Activated CD8-positive, alpha-beta memory T cell treated with anti-CD3 and anti-CD28 coated beads, Interleukin-2, amount 50 U/mL, for 24 hours (primary cell): ENCODE data around the gene SPATA31A1.
"Not testable (repeated sequence)": the region's sequence is repeated elsewhere in the genome, so short reads cannot be mapped to it uniquely, and the experiment has no call there.

Source experiments
- DNase-seq: peaks from one replicate; pipeline ENCODE4 v3.0.0-alpha.2; 2020; ENCODE audit errors: extremely low read depth

SPATA31A1 gene

DNA sequence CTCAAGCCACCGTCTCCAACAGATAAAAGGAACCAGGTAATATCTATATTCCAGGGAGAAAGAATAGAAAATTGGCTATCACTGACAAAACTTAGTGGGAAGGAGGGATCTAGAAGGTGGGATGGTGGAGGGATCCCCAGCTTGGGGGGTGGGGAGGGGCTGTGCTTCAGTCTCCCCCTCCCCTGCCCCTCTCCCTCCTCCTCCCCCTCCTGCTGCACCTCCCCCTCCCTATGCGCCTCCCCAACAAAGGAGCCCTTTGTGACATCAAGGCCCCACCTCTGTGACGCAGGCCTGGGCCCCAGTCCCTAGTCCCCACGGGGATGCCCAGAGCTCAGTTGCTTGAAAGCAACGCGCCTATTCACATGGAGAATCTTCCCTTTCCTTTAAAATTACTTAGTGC lies at the start of gene SPATA31A1:
SPATA31A1 (plus strand) TSS at position 301 of the 400 bp plus-strand sequence; CDS start at position 363, 62 bp downstream.
- not testable (repeated sequence) for DNase-seq

DNA sequence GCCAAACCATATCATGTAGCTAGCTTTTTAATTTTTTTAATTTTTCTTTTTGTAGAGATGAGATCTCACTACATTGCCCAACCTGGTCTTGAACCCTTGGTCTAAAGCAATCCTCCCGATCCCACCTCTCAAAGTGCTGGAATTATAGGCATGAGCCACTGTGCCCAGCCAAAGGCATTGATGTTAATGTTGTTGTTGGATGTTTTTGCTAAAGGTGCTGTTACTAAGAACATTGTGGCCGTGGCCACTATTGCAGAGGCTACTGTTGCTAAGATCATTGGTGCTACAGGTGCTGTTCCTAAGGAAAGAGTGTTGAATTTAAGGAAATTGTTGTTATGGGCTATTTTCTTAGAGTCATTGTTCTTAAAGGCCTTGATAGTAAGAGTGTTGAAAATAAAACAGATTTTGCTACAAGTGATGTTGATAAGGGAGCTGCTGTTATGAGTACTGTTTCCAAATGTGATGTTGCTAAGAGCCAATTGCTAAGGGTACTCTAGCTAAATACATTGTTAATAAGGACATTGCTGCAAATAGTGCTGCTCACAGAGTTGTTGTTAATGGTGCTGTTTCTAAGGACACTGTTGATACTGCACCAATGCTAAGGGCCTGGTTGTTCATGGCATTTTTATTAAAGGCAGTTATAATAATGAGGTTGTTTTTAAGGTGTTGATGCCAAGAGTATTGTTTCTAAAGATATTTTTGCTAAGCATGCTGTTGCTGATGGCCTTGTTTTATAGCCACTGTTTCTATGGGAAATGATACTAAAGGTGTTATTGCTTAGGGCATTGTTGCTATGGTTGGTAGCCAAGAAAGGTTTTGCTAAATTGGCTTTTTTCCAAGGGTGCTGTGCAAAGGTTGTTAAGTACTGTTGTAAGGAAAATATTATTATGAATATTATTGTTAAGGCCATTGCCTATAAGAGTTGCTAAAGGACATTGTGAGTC lies 52.1 kb downstream of the SPATA31A1 start:
- not testable (repeated sequence) for DNase-seq

DNA sequence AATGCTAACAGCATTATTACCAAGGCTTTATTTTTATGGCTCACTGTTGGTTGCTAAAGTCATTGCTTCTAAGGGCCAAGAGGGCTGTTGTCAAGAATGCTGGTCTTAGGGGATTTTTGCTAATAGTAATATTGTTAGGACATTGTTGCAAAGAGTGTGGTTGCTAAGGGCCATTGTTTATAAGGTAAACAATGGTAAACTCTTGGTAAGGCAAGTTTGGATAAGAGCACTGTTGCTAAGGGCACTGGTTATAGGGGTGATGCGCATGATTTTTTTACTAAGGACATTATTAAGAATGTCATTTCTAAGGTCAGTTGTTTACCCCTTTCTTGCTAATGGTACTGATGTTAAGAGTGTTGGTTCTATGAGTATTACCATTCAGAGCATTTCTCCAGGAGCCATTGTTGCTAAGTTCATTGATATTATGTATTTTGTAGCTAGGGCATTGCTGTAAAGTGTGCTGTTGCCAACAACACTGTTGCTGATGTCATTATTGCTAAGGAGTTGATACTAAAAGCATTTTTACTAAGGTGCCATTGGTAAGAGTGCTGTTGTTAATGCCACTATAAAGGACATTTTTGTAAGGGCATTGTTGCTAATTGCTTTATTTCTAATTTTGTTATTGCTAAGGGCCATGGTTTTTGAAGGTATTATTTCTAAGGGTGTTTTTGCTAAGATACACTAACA lies 55.9 kb downstream of the SPATA31A1 start:
- not testable (repeated sequence) for DNase-seq
